CD4-positive, alpha-beta T cell treated with Interferon alpha-2 for 1 hour (primary cell): ENCODE results near the gene MT1B.
"Not testable (repeated sequence)": the region's sequence is repeated elsewhere in the genome, so short reads cannot be mapped to it uniquely, and the experiment has no call there.

Experiments used
- DNase-seq, 2 donors: peaks; one replicate each; pipeline ENCODE4 v3.0.0-alpha.2; 2020 to 2022

The MT1B gene

GRCh38 chr16:56639045-56639444 is 12.6 kb upstream of the MT1B start:
- no peak for DNase-seq

GRCh38 chr16:56640076-56640475 is 11.6 kb upstream of the MT1B start:
- DNase-seq = no peak

- no peak for DNase-seq
Observed at GRCh38 chr16:56641166-56641565, 10.5 kb upstream of the MT1B start.

GRCh38 chr16:56643080-56643778 is 8.5 kb upstream of the MT1B start:
- DNase-seq = peak; percentile 74 to 84

GRCh38 chr16:56643833-56644232 is 7.9 kb upstream of the MT1B start:
- no peak for DNase-seq

DNA sequence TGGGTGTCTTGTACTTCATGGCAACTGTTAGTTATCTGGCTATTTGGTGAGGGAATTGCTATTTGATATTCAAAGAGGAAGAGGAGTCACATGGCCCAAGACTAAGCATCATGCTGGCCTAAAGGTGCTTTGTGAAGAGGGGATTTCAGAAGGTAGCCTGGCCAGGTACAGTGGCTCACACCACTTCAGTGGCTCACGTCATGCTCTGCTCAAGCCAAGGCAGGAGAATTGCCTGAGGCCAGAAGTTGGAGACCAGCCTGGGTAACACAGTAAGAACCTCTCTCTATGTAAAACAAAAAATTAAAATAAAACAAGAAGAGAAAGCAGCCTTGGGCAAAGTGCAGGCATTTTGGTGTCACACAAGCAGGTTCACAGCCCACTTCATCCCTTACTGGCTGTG is 6.4 kb upstream of the MT1B start:
- DNase-seq = no peak

- no peak for DNase-seq
Observed at GRCh38 chr16:56645838-56646237, 5.8 kb upstream of the MT1B start.

DNA sequence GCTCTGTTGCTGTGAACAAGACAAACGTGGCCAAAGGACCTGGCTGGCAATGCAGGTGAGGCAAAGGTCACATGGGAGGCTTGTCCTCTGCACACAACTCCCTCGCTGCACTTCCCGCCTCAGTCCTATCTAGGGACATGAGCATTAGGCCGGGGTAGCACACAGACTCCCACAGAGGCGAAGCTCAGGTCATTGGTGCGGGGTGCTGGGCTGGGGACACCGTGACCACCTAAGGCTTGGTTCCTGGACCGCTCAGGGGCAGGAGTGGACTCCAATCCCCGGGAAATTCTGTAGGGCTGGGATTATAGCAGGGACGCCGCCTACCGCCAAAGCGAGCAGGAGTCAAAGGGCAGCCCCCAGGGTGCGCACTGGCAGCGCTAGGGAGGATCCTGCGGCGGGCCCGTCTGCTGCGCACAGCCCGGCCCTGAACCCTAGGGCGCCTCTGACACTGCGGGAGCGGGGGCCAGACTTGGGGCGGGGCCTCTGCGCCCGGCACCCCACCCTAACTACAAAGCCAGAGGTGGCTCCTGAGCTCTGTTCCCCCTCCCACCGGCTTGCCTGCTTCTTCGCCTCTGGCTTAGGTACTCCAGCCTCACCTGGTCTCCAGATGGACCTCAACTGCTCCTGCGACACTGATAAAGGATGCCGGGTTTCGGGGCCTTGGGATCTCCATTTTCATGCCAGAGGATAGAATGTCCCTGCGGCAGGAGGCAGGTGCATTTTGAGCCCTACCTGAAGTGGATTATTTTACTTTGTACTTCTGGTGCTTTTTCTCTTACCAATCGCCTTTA is 3.9 kb upstream of the MT1B start:
- DNase-seq = no peak

GRCh38 chr16:56649271-56649670 is 2.4 kb upstream of the MT1B start:
- no peak for DNase-seq

- DNase-seq = no peak
Observed at GRCh38 chr16:56649820-56650219, 1.9 kb upstream of the MT1B start.

DNA sequence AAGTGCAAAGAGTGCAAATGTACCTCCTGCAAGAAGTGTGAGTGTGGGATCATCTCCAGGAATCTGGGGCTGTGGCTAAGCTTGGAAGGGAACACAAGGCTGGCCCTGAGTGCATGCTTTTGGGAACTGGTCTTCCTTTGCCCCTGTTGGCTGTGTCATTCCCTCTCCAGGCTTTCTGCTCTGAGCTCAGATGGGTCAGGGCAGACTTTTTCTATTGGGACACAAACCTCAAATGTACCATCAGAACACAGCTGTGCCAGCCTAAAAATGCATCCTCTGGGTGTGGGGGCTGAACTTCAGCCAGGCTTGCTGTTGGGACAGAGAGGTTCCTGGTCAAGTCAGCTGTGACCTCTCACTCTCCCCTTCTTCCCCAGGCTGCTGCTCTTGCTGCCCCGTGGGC is 914 bp downstream of the MT1B start:
- DNase-seq = no peak

- DNase-seq = no peak
Observed at GRCh38 chr16:56653218-56653617, 1.5 kb downstream of the MT1B start.

- peak; percentile 53 to 75 for DNase-seq
Observed at GRCh38 chr16:56657555-56658326, 6.1 kb downstream of the MT1B start, which contains the start of gene MT1F. TSS of gene MT1F (plus strand) at chr16:56657959. CDS start at chr16:56658059, 100 bp downstream.

- no peak for DNase-seq
Observed at GRCh38 chr16:56658327-56658875, 6.7 kb downstream of the MT1B start.

- DNase-seq = peak in 1 of 2 donors; percentile 29
Observed at GRCh38 chr16:56662357-56663354, 11.0 kb downstream of the MT1B start.

GRCh38 chr16:56664506-56664905 is 12.8 kb downstream of the MT1B start:
- DNase-seq = no peak

GRCh38 chr16:56665286-56666261 is 13.9 kb downstream of the MT1B start:
- DNase-seq = not testable (repeated sequence)

- peak in 1 of 2 donors; percentile 17 for DNase-seq
Observed at GRCh38 chr16:56667581-56668571, 16.2 kb downstream of the MT1B start, which contains the start of gene MT1G. TSS of gene MT1G (minus strand) at chr16:56668065. CDS start at chr16:56667993, 72 bp downstream.
